ENCODE data around the gene GNL1. TPM values are rescaled to one million over a fixed set of nuclear protein-coding genes. Genes with fewer than 3 reads are reported as not detected.
A peak's percentile ranks its signal among the peaks of the same experiment; 100 is the strongest.

GNL1 gene, protein sequence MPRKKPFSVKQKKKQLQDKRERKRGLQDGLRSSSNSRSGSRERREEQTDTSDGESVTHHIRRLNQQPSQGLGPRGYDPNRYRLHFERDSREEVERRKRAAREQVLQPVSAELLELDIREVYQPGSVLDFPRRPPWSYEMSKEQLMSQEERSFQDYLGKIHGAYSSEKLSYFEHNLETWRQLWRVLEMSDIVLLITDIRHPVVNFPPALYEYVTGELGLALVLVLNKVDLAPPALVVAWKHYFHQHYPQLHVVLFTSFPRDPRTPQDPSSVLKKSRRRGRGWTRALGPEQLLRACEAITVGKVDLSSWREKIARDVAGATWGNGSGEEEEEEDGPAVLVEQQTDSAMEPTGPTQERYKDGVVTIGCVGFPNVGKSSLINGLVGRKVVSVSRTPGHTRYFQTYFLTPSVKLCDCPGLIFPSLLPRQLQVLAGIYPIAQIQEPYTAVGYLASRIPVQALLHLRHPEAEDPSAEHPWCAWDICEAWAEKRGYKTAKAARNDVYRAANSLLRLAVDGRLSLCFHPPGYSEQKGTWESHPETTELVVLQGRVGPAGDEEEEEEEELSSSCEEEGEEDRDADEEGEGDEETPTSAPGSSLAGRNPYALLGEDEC
- total RNA-seq, result 10 to 100 TPM in 5 of 6 experiments, 1 to 10 TPM in 1; 5.1 to 25.6 (median 19.8) TPM
- long read RNA-seq, partial matches to known transcripts, result 4 of 4 reads
- long read RNA-seq, other reads (novel, unspliced or antisense), result 0 of 4 reads

DNA sequence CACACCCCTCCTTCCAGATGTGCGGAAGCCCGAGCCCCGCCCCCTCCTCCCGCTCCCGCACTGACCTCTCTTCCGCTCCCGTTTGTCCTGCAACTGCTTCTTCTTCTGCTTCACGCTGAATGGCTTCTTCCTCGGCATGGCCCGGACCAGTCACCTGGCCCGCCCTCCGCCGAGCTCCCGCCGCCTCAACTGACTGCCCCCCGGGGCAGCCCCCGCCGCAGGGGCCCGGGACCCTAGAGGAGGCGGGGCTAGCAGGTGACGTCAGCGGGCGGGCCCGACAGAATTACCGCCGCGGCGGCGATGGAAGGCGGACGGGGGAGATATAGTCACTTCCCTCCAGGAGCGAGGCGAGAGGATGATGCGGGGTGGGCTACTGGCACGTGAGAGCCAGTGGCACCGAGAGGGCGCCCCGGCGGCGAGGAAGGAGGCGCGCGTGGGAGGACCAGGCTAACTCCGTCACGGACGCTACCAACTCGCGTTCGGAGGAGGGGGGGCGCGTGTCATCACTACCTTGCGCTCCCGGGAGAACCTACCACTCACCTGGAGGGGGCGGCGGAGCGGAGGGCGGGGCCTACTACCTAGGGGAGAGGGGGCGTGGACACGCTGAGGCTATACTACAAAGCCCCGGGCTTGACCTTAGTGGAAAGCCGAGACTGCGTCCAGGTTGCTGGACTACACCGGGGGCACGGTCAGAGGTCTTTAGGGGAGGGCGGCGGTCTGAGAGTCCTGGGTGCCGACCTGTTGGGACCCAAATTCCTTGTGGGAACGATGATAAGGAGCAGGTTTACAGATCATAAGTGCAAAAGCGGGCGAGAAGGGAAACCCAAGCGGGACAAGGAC, at the start of gene GNL1:
Gene GNL1, minus strand, starts transcription at position 424 of the 840 bp plus-strand sequence. Its CDS starts 286 bp downstream, at position 138.
- Histone ChIP-seq H3K27me3 (no peaks in the 10 kb centered on the region), H3K27ac (peak within 1 kb of the TSS; percentile 93 to 95 (median 95)), H3K36me3 (peaks cover 0 to 28% (median 1%) of the 10 kb centered on the region in 4 donors), H3K9me3 (no peaks in the 10 kb centered on the region), H3K4me1 (peaks cover 0 to 14% (median 5%) of the 10 kb centered on the region in 4 donors), H3K4me3 (peak within 1 kb of the TSS; percentile 77 to 86 (median 84))
- ATAC-seq (peak; percentile 93 to 97 (median 94)), DNase-seq (peak; percentile 97 to 99 (median 98))
- WGBS (ENCODE audit: insufficient coverage, low coverage, low lambda C conversion rate, missing lambda C conversion rate), result under 1% methylated on average over 28 of the region's 71 CpGs
- intact Hi-C loops (cut with DNase I), result no loop called here
- peak; percentile 31 for TF ChIP-seq POLR2A (IDR thresholded peaks at IDR 0.05)
- TF ChIP-seq, protein P1, sequence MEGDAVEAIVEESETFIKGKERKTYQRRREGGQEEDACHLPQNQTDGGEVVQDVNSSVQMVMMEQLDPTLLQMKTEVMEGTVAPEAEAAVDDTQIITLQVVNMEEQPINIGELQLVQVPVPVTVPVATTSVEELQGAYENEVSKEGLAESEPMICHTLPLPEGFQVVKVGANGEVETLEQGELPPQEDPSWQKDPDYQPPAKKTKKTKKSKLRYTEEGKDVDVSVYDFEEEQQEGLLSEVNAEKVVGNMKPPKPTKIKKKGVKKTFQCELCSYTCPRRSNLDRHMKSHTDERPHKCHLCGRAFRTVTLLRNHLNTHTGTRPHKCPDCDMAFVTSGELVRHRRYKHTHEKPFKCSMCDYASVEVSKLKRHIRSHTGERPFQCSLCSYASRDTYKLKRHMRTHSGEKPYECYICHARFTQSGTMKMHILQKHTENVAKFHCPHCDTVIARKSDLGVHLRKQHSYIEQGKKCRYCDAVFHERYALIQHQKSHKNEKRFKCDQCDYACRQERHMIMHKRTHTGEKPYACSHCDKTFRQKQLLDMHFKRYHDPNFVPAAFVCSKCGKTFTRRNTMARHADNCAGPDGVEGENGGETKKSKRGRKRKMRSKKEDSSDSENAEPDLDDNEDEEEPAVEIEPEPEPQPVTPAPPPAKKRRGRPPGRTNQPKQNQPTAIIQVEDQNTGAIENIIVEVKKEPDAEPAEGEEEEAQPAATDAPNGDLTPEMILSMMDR (IDR thresholded peaks at IDR 0.05), result peak in 3 of 4 donors; percentile 4 to 22 (median 14)

DNA sequence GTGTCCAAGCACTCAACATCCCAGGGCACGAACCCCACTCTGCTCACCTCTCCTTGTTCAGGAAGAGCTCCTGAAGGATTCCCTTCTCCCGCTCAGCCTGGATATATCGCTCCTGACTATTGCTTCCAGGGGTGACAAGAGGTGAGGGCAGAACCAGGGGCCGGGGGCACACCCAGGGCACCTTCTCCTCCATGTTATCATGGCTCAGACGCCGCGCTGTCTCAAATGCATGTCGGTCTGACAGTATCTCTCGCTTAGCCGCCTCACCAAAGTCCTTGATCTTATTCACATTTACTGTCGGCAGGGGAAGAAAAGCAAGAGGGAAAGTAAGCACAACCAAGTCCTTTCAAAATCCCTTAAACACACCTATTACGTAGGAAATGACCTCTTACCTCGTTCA, 47.7 kb upstream of the GNL1 start:
- intact Hi-C loops (cut with DNase I), result loop anchor here in 1 of 2 donors (10.0 kb wide), 1 partner anchor 119 kb away; the partner anchor contains the start of gene HLA-E
- TF ChIP-seq, protein P1 (IDR thresholded peaks at IDR 0.05), result no peak
- no peak for TF ChIP-seq POLR2A (IDR thresholded peaks at IDR 0.05)
- Histone ChIP-seq H3K4me3 (no peak overlapping the region), H3K9me3 (no peaks in the 10 kb centered on the region), H3K36me3 (peaks cover 19 to 86% (median 55%) of the 10 kb centered on the region in 4 donors), H3K27ac (no peak overlapping the region), H3K4me1 (no peaks in the 10 kb centered on the region), H3K27me3 (no peaks in the 10 kb centered on the region)
- 65% methylated on average over 4 of the region's 13 CpGs for WGBS (ENCODE audit: insufficient coverage, low coverage, low lambda C conversion rate, missing lambda C conversion rate)
- ATAC-seq (no peak), DNase-seq (no peak)

DNA sequence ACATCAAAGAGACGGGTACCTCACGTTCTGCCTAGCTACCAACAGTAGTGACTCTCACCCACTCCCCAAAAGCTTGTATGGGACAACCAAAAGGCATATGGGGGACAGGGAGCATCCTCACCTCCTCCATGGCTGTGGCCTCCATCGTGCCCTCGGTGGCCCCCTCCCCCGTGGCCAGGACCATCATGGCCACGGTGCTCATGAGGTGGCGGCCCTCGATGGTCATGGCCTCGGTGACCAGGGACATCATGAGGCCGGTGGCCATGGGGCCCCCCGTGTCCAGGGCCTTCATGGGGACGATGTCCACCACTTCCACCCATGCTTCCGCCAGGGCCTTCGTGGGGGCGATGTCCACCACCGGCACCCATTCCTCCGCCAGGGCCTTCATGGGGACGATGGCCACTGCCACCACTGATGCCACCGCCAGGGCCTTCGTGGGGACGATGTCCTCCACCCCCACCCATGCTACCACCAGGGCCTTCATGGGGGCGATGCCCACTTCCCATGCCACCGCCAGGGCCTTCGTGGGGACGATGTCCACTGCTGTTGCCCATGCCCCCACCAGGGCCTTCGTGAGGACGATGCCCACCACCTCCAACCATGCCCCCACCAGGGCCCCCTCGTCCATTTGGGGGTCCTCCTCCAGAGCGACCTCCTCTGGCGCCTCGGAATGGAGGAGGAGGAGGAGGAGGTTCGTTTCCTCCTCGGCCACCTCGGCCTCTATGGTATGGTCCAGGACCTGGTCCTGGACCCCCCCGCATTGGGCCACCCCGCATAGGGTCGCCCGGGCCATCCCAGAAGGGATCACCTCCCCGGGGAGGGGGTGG, 45.7 kb upstream of the GNL1 start:
- DNase-seq, result no peak
- H3K4me1 ChIP-seq, result no peaks in the 10 kb centered on the region
- TF ChIP-seq, protein P1 (IDR thresholded peaks at IDR 0.05), result no peak
- no peak for TF ChIP-seq POLR2A (IDR thresholded peaks at IDR 0.05)
- intact Hi-C loops (cut with DNase I), result loop anchor here in 1 of 2 donors (10.0 kb wide), 1 partner anchor 117 kb away; the partner anchor contains the start of gene HLA-E
- 89% methylated on average over 10 of the region's 39 CpGs for WGBS (ENCODE audit: insufficient coverage, low coverage, low lambda C conversion rate, missing lambda C conversion rate)
- H3K36me3 ChIP-seq, result peaks cover 19 to 67% (median 46%) of the 10 kb centered on the region in 4 donors
- H3K27ac ChIP-seq, result no peak overlapping the region
- H3K27me3 ChIP-seq, result no peaks in the 10 kb centered on the region
- peak in 3 of 4 donors; percentile 2 to 9 (median 2) for ATAC-seq
- no peaks in the 10 kb centered on the region for H3K9me3 ChIP-seq
- H3K4me3 ChIP-seq, result no peak overlapping the region
